ENCODE measurements around the gene ELL2. TPM values are rescaled to one million over a fixed set of nuclear protein-coding genes. Genes with fewer than 3 reads are reported as not detected.

Gene ELL2
- total RNA-seq, 1 donor from 2014 or later: 57.5 TPM

DNA sequence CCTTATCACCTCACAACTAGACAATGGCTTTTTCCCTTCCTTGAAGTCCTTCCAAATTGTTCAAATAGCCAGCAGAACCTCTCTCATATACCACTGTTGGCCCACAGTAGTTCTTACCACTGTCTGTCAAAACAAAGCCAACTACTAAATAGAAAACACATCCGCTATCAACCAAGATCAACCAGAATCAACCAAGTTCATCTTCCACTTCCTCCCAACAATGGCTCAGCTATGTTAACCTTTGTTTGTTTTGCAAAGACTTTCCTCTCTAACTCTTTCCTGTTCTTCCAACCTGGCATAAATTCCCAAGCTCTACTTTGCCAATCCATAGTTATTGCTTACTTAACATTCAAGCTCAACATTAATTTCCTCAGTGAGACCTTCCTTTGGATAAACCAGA lies 15.2 kb downstream of the ELL2 start:
- H3K9me3 ChIP-seq: no peaks in the 10 kb centered on the region
- intact Hi-C loops (cut with DNase I): no loop called here
- H3K27ac ChIP-seq: no peak overlapping the region
- H3K36me3 ChIP-seq: no peaks in the 10 kb centered on the region
- TF ChIP-seq, protein P1, sequence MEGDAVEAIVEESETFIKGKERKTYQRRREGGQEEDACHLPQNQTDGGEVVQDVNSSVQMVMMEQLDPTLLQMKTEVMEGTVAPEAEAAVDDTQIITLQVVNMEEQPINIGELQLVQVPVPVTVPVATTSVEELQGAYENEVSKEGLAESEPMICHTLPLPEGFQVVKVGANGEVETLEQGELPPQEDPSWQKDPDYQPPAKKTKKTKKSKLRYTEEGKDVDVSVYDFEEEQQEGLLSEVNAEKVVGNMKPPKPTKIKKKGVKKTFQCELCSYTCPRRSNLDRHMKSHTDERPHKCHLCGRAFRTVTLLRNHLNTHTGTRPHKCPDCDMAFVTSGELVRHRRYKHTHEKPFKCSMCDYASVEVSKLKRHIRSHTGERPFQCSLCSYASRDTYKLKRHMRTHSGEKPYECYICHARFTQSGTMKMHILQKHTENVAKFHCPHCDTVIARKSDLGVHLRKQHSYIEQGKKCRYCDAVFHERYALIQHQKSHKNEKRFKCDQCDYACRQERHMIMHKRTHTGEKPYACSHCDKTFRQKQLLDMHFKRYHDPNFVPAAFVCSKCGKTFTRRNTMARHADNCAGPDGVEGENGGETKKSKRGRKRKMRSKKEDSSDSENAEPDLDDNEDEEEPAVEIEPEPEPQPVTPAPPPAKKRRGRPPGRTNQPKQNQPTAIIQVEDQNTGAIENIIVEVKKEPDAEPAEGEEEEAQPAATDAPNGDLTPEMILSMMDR (IDR thresholded peaks at IDR 0.05): no peak
- no peaks in the 10 kb centered on the region for H3K27me3 ChIP-seq (ENCODE audit: low read depth)
- H3K4me3 ChIP-seq: no peak overlapping the region
- ATAC-seq (no peak), DNase-seq (no peak)
- H3K4me1 ChIP-seq: peaks cover 26% of the 10 kb centered on the region

DNA sequence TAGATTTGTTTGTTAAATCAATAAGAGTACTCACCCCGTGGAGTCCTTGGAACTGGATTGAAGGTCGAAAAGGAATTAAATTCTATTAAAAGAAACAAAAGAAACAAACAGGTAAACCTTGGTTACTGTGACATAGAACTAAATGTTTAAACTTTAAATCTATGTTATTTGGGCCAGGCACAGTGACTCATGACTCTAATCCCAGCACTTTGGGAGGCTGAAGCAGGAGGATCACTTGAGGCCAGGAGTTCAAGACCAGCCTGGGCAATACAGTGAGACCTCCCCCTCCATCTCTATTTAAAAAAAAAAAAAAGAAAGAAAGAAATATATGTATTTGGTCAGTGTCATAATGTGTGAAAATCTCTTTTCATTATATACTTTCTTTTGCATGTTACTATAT lies 18.7 kb downstream of the ELL2 start:
- TF ChIP-seq, protein P1 (IDR thresholded peaks at IDR 0.05): no peak
- Histone ChIP-seq H3K4me3 (no peak overlapping the region), H3K27ac (no peak overlapping the region), H3K4me1 (peaks cover 19% of the 10 kb centered on the region), H3K27me3 (ENCODE audit: low read depth) (no peaks in the 10 kb centered on the region), H3K36me3 (no peaks in the 10 kb centered on the region), H3K9me3 (no peaks in the 10 kb centered on the region)
- DNase-seq (no peak), ATAC-seq (no peak)
- intact Hi-C loops (cut with DNase I): no loop called here

DNA sequence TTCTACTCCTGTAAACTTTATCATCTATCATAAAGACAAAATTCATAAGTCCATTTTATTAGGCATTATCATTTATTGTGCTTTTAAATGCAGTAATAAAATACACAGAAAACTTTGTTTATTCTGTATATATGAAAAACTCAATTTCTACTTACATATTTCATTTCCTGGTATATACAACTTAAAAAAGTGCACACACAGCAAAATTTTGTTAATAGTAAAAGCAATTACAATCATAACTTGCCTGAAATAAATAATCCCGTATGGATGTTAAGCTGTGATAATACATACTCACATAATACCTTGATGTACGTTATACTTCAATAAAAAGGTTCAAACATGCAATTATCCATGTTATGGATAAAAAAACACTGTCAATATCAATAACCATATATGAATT lies 19.2 kb downstream of the ELL2 start:
- no peaks in the 10 kb centered on the region for H3K36me3 ChIP-seq
- intact Hi-C loops (cut with DNase I): no loop called here
- H3K4me1 ChIP-seq: peaks cover 19% of the 10 kb centered on the region
- no peak overlapping the region for H3K27ac ChIP-seq
- TF ChIP-seq, protein P1 (IDR thresholded peaks at IDR 0.05): no peak
- H3K27me3 ChIP-seq (ENCODE audit: low read depth): no peaks in the 10 kb centered on the region
- no peak for ATAC-seq
- no peaks in the 10 kb centered on the region for H3K9me3 ChIP-seq
- no peak overlapping the region for H3K4me3 ChIP-seq
- no peak for DNase-seq

DNA sequence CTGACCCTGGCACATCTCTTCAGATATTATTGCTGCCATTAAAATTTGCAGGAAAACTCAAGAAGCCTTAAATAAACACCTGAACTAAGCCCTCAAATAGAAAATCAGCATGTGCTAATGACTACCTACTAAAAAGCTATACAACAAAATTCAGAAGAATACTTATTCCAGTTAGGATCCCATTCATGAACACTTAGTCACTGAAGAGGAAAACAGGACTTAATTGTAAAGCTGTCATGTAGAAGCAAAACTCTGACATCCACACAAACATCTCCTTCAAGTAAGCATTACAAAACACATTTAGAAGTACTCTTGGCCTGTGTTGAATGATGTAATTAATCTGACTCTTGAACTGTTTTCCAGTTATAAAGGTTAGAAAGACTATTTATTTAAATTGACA lies 19.9 kb downstream of the ELL2 start:
- TF ChIP-seq, protein P1 (IDR thresholded peaks at IDR 0.05): no peak
- H3K4me1 ChIP-seq: peaks cover 19% of the 10 kb centered on the region

DNA sequence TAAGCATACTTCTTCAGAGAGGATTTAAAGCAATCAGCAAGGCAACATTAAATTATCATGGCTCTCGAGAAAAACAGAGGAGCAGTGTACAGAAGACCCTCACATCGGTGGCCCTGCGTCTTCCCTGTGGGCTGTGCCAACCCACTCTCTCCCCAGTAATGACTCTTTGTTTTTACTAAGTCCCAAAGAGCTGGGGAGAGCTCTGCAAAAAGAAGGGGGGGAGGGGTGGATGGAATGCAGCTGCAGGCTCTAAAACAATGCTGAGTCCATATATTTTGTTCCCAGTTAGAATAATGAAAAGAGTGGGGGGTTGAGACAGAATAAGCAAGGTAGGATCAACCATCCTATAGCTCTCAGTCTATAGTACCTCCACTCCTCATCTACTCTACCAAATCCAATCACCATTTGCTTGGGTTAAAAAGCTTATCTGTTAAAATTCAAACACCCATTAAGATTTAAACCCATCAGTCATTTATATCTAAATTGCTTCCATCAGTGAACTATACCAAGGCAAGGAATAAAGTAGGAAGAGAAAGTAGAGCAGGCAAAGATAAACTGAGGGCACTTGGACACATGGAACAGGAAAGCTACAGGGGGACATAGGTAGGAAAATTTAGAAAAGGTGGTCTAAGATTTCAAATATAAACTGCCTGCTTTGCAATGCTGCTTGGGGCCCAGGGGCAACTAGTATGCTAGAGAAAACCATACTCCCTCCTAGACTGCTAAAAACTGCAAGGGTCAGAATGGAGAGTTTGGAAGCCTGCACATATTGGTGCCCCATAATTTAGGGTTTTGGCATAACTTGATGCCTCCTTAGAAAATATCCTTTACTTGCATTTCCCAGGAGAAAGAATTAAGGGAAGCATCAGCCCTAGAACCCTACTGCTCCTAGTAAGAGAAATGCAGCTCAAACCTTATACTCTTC lies 20.6 kb downstream of the ELL2 start:
- H3K27ac ChIP-seq: no peak overlapping the region
- TF ChIP-seq, protein P1 (IDR thresholded peaks at IDR 0.05): no peak
- peaks cover 19% of the 10 kb centered on the region for H3K4me1 ChIP-seq
- H3K9me3 ChIP-seq: no peaks in the 10 kb centered on the region
- no peak overlapping the region for H3K4me3 ChIP-seq
- ATAC-seq (peak in 1 of 2 donors; percentile 17), DNase-seq (no peak)
- H3K36me3 ChIP-seq: no peaks in the 10 kb centered on the region
- H3K27me3 ChIP-seq (ENCODE audit: low read depth): no peaks in the 10 kb centered on the region
- intact Hi-C loops (cut with DNase I): no loop called here

More for the DNA sequence above, 19.9 kb downstream of the ELL2 start:
- Histone ChIP-seq H3K4me3 (no peak overlapping the region), H3K36me3 (no peaks in the 10 kb centered on the region), H3K27me3 (ENCODE audit: low read depth) (no peaks in the 10 kb centered on the region), H3K27ac (no peak overlapping the region), H3K9me3 (no peaks in the 10 kb centered on the region)
- ATAC-seq: peak in 1 of 2 donors; percentile 41
- DNase-seq: no peak
- intact Hi-C loops (cut with DNase I): no loop called here
